ENCODE results near the gene CHRNA4.

- TF ChIP-seq TARDBP (IDR thresholded peaks at IDR 0.05) = no peak
- TF ChIP-seq HDGF (IDR thresholded peaks at IDR 0.05; ENCODE audit: borderline replicate concordance) = no peak
These were observed 20.8 kb upstream of the CHRNA4 start for GRCh38 chr20:63381781-63382431.
